Psoas muscle (tissue), 8 donors: Measurements from ENCODE around the gene RTF1. TPM values are rescaled to one million over a fixed set of nuclear protein-coding genes. Genes with fewer than 3 reads are reported as not detected.
A peak's percentile ranks its signal among the peaks of the same experiment; 100 is the strongest.

Source experiments
- ATAC-seq, 4 donors: fragments of 200-7000 bp; cut with Tn5 transposase; one replicate each; pipeline ENCODE4 v1.9.1; 2020; ENCODE audit warnings: moderate library complexity in 3 of 4, mild to moderate bottlenecking in 2 of 4
- DNase-seq, 2 donors: peaks; one replicate each; pipeline ENCODE4 v3.0.0-alpha.2; 2020
- H3K27ac ChIP-seq: fragments of 200-600 bp; one replicate; pipeline ENCODE4 v1.8.0; 2022
- H3K27me3 ChIP-seq, 3 donors: fragments of 200-600 bp in 1 of 3; one replicate each; pipeline versions ENCODE4 v1.6.1 to v1.8.0; 2013 to 2022; ENCODE audit warnings: low read length in 2 of 3, mild to moderate bottlenecking in 2 of 3, moderate library complexity in 1 of 3; ENCODE audit not compliant: insufficient read depth in 3 of 3
- H3K36me3 ChIP-seq, 2 donors: fragments of 200-600 bp in 1 of 2; one replicate each; pipeline versions ENCODE4 v1.6.1 to v1.8.0; 2013 to 2022; ENCODE audit warnings: low read depth in 1 of 2, mild to moderate bottlenecking in 1 of 2, moderate library complexity in 1 of 2; ENCODE audit not compliant: insufficient read depth in 1 of 2
- H3K4me1 ChIP-seq: fragments of 200-600 bp; one replicate; pipeline ENCODE4 v1.8.0; 2022
- H3K4me3 ChIP-seq: fragments of 200-600 bp; one replicate; pipeline ENCODE4 v1.8.0; 2022; ENCODE audit warnings: mild to moderate bottlenecking
- H3K9me3 ChIP-seq: fragments of 200-600 bp; one replicate; pipeline ENCODE4 v1.8.0; 2022
- CTCF ChIP-seq: fragments of 200-600 bp; IDR thresholded peaks from one replicate; pipeline ENCODE4 v1.8.0; 2022; ENCODE audit warnings: antibody characterized with exemption
- WGBS, 3 donors: extraction: QIAGEN DNeasy Blood & Tissue Kit; methylation state at CpG; one replicate each; pipeline versions ENCODE4 v1.1.6 to v1.1.7; 2013; 5-methylcytosine and 5-hydroxymethylcytosine counted together
- intact Hi-C, 2 donors: fragments of 100-400 bp; cut with DNase I; formaldehyde crosslinking; loops; one replicate each; pipeline versions ENCODE4 v1.11.0 to v1.14.2; 2022
- polyA plus RNA-seq, 3 donors: library from polyadenylated mRNA; stranded (reverse); fragments of 200-250 nt; gene quantifications; one replicate each; pipeline ENCODE4 v1.2.3, GENCODE V29; 2013
- total RNA-seq, 4 donors: library from RNA; stranded (reverse); fragmentation: NEBNext Ultra II Directional in 2 of 4; extraction: Animal tissue kit (Norgen Biotek cat#: 25700) in 2 of 4; gene quantifications; one replicate each; pipeline versions ENCODE4 v1.2.1 to v1.2.4, GENCODE V29; 2021 to 2023
- donor health status: healthy with polysubstance abuse.
- donor health status: DM: no; HTN: no; CAD: no; lungs with moderate emphysema.
- donor health status: Bipolar disorder and iron deficiency.
- donor health status: healthy.
- donor health status: DM: yes; HTN: yes; CAD: no.
- donor health status: DM: no; HTN: no; CAD: no.
- donor health status: DM: no; HTN: no; CAD: no.
- donor health status: DM: yes; HTN: yes; CAD: no.

Gene RTF1
- total and polyA plus RNA-seq, 7 donors, result 12.2 to 40.3 (median 28.4) TPM

DNA sequence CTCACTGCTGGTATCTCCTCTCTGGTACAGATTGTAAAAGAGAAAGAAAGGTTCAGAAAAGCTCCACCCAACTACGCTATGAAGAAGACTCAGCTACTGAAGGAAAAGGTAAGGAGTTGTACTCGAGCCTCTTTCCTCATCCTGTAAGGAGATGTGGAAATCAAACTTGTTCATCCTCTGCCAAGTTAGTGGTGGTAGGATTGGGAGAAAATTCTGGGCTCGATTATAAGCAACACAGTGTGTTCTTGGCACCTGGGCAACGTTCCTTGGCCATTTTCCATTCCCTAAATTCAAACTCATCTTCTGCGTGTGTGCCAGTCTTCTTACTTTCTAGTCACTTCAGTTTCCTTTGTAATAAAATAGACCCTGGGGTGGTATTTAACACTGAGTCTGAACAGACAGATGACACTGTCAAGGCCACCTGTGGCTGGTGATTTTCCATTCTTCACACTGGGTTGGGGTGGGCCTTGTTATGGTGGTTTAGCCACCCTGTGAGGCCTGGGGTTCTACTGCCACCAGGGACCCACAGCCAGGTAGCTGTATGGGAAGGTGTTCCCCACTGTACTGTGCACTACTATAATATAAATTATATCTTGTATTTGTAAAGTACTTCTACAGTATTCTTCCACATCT is 59.6 kb downstream of the RTF1 start:
- Histone ChIP-seq H3K36me3 (peaks cover 15 to 100% of the 10 kb centered on the region in 2 donors), H3K4me1 (no peaks in the 10 kb centered on the region), H3K9me3 (no peaks in the 10 kb centered on the region), H3K4me3 (no peak overlapping the region), H3K27ac (no peak overlapping the region), H3K27me3 (no peaks in the 10 kb centered on the region)
- ATAC-seq (peak in 3 of 4 donors; percentile 29 to 61 (median 35)), DNase-seq (no peak)
- no peak for TF ChIP-seq CTCF
- WGBS, 3 donors, result 55 to 81% (median 67%) methylated on average over 5 of the region's 5 CpGs
- intact Hi-C loops, result no loop called here

GRCh38 chr15:41480396-41481140 is 63.7 kb downstream of the RTF1 start:
- no peaks in the 10 kb centered on the region for H3K9me3 ChIP-seq
- H3K4me1 ChIP-seq, result no peaks in the 10 kb centered on the region
- 91 to 93% (median 92%) methylated on average over 12 of the region's 12 CpGs for WGBS, 3 donors
- no peak for DNase-seq
- no peak for ATAC-seq
- peaks cover 13 to 79% of the 10 kb centered on the region in 2 donors for H3K36me3 ChIP-seq
- intact Hi-C loops, result no loop called here
- TF ChIP-seq CTCF, result no peak
- no peak overlapping the region for H3K4me3 ChIP-seq
- H3K27ac ChIP-seq, result no peak overlapping the region
- H3K27me3 ChIP-seq, result no peaks in the 10 kb centered on the region

DNA sequence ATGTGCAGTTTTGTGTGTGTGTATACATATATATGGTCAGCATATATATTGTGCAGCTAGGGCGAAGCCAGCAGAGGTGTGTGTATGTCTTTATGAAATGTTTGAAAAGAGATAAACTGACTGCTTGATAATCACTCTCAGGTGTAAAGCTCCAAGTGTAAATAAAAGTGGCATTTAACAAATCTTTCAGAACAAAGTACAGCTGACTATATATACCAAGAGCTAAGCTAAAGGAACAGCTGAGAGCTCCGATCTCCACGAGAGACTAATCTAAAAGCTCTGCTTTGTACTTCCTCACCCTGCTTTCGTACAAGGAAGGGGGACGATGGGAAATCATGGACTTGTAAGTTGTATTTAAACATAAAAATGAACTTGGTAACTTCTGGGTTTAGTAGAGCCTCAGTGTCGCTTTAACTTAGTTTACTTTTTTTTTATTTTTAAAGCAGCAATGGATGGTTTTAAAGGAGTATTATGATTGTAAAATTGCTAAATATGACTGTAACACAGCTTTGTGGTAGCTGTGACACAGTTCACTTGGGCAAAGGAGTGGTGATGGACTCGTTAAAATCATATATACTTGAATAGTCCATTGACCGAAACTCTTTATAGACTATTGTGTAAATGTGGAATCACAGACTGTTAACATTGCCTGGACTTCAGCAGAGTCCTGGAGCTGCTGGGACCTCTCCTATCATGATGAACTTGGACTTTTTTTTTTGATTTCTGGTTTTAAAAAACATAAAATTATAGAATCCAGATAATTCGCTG is 65.4 kb downstream of the RTF1 start:
- ATAC-seq (no peak), DNase-seq (no peak)
- no peaks in the 10 kb centered on the region for H3K4me1 ChIP-seq
- 95 to 98% (median 95%) methylated on average over 9 of the region's 9 CpGs for WGBS, 3 donors
- no peak overlapping the region for H3K27ac ChIP-seq
- peaks cover 0 to 5% (median 3%) of the 10 kb centered on the region in 3 donors for H3K27me3 ChIP-seq
- H3K4me3 ChIP-seq, result no peak overlapping the region
- H3K9me3 ChIP-seq, result no peaks in the 10 kb centered on the region
- H3K36me3 ChIP-seq, result peaks cover 5 to 62% of the 10 kb centered on the region in 2 donors
- intact Hi-C loops, result no loop called here
- no peak for TF ChIP-seq CTCF

DNA sequence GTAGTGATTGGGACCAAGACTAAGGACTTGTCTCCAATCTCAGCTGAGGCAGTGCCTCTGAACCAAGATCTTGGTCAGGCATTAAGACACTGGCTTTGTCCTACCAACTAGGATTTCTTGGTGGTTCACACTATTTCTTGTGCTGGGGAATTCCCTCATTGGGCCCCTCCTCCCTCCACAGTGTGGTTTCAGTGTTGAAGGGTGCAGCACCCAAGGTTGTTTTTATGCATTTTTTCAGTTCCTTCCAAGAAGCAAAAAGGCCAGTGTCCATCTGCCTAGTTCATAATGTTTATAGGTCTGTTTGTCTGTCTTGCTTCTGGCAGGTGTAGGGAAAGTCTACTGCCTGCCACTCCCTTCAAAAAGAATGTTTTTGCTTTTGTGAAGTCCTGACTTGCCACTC is 66.2 kb downstream of the RTF1 start:
- Histone ChIP-seq H3K9me3 (no peaks in the 10 kb centered on the region), H3K27me3 (peaks cover 0 to 8% (median 3%) of the 10 kb centered on the region in 3 donors), H3K36me3 (peaks cover 5 to 54% of the 10 kb centered on the region in 2 donors), H3K27ac (no peak overlapping the region), H3K4me1 (no peaks in the 10 kb centered on the region), H3K4me3 (no peak overlapping the region)
- intact Hi-C loops, result no loop called here
- no peak for TF ChIP-seq CTCF
- DNase-seq (no peak), ATAC-seq (no peak)
